Adrenal gland (tissue), 12 donors: ENCODE results near the gene PKP3. TPM values are rescaled to one million over a fixed set of nuclear protein-coding genes. Genes with fewer than 3 reads are reported as not detected.

ENCODE experiments used
- DNase-seq, 7 donors: peaks; one replicate each; pipeline ENCODE4 v3.0.0-alpha.2; 2019 to 2020
- H3K27ac ChIP-seq, 5 donors: fragments of 200-600 bp; sonication (generic) in 4 of 5; 1 replicate in 3 of 5; 2 replicates in 2 of 5; pipeline versions ENCODE4 v1.5.1 to v1.8.0; 2016 to 2020; ENCODE audit warnings: mild to moderate bottlenecking in 1 of 5
- H3K27me3 ChIP-seq: fragments of 200-600 bp; 2 replicates; pipeline ENCODE4 v1.8.0; 2021
- H3K36me3 ChIP-seq, 2 donors: fragments of 200-600 bp; replicated peaks in 1 of 2; 1 replicate in 1 of 2; 2 replicates in 1 of 2; pipeline versions ENCODE4 v1.5.1 to v1.8.0; 2018 to 2022
- H3K4me1 ChIP-seq, 2 donors: fragments of 200-600 bp; replicated peaks in 1 of 2; 1 replicate in 1 of 2; 2 replicates in 1 of 2; pipeline versions ENCODE4 v1.5.1 to v1.8.0; 2018 to 2021
- H3K4me3 ChIP-seq, 4 donors: fragments of 200-600 bp; sonication (generic) in 3 of 4; one replicate each; pipeline ENCODE4 v1.5.1; 2016 to 2018
- H3K9me3 ChIP-seq, 3 donors: fragments of 200-600 bp; sonication (generic) in 1 of 3; replicated peaks in 1 of 3; 1 replicate in 2 of 3; 2 replicates in 1 of 3; pipeline versions ENCODE4 v1.5.1 to v1.8.0; 2016 to 2021
- POLR2A ChIP-seq, 2 donors: fragments of 450-650 bp; IDR thresholded peaks; one replicate each; pipeline ENCODE4 v1.6.1; 2017; ENCODE audit warnings: antibody characterized with exemption in 2 of 2, mild to moderate bottlenecking in 2 of 2, moderate library complexity in 1 of 2
- WGBS, 4 donors: extraction: QIAGEN DNeasy Blood & Tissue Kit in 2 of 4; methylation state at CpG; one replicate each; pipeline versions ENCODE4 v1.1.5 to v1.1.7; 2013 to 2017; 5-methylcytosine and 5-hydroxymethylcytosine counted together
- intact Hi-C, 2 donors: fragments of 100-400 bp; cut with DNase I; formaldehyde crosslinking; loops; one replicate each; pipeline versions ENCODE4 v1.14.1 to v1.15.0; 2022 to 2023
- polyA plus RNA-seq, 3 donors: library from polyadenylated mRNA; stranded (reverse); fragments of 200-250 nt in 2 of 3; fragments of 350-450 nt in 1 of 3; fragmentation: Illumina TruSeq in 1 of 3; extraction: RNeasy Lipid Tissue Mini Kit (QIAGEN cat#74804) in 1 of 3; gene quantifications; one replicate each; pipeline ENCODE4 v1.2.3, GENCODE V29; 2013 to 2014
- total RNA-seq, 9 donors: library from RNA; depleted of rRNA in 4 of 9; stranded (reverse); fragments of >200 nt in 4 of 9; fragments of 120-200 nt in 1 of 9; fragmentation: NEBNext Ultra II Directional in 1 of 9; extraction: Animal tissue kit (Norgen Biotek cat#: 25700) in 1 of 9; gene quantifications; one replicate each; pipeline versions ENCODE4 v1.1.0 to v1.2.4, GENCODE V29; 2013 to 2023
- TF ChIP-seq, protein P1 (sequence below), 6 experiments: fragments of 450-650 bp in 4 of 6; fragments of 200-600 bp in 2 of 6; sonication (generic) in 1 of 6; IDR thresholded peaks; 1 replicate in 5 of 6; 2 replicates in 1 of 6; pipeline versions ENCODE4 v1.5.1 to v1.8.0; 2016 to 2021; ENCODE audit warnings: antibody characterized with exemption in 6 of 6, mild to moderate bottlenecking in 2 of 6, moderate library complexity in 1 of 6
- donor health status: healthy with polysubstance abuse.
- donor health status: Bipolar disorder and iron deficiency.
- donor health status: DM: yes; HTN: yes; CAD: no.
- donor health status: DM: no; HTN: no; CAD: no.
- donor health status: DM: no; HTN: no; CAD: no.
- donor health status: DM: yes; HTN: yes; CAD: no.

The PKP3 gene
- total and polyA plus RNA-seq, 12 donors: 0.37 to 0.65 (median 0.55) TPM; not detected in 8

GRCh38 chr11:371051-371450, 23.0 kb upstream of the PKP3 start:
- TF ChIP-seq POLR2A (IDR thresholded peaks at IDR 0.05): no peak
- TF ChIP-seq, protein P1, sequence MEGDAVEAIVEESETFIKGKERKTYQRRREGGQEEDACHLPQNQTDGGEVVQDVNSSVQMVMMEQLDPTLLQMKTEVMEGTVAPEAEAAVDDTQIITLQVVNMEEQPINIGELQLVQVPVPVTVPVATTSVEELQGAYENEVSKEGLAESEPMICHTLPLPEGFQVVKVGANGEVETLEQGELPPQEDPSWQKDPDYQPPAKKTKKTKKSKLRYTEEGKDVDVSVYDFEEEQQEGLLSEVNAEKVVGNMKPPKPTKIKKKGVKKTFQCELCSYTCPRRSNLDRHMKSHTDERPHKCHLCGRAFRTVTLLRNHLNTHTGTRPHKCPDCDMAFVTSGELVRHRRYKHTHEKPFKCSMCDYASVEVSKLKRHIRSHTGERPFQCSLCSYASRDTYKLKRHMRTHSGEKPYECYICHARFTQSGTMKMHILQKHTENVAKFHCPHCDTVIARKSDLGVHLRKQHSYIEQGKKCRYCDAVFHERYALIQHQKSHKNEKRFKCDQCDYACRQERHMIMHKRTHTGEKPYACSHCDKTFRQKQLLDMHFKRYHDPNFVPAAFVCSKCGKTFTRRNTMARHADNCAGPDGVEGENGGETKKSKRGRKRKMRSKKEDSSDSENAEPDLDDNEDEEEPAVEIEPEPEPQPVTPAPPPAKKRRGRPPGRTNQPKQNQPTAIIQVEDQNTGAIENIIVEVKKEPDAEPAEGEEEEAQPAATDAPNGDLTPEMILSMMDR (IDR thresholded peaks at IDR 0.05): no peak
- Histone ChIP-seq H3K27me3 (peaks cover 20% of the 10 kb centered on the region), H3K4me1 (no peaks in the 10 kb centered on the region), H3K9me3 (no peaks in the 10 kb centered on the region), H3K4me3 (no peak overlapping the region), H3K27ac (no peak overlapping the region), H3K36me3 (no peaks in the 10 kb centered on the region)
- WGBS, 4 donors: 82 to 92% (median 87%) methylated on average over 5 of the region's 5 CpGs; no CpG with 5 or more reads in 1 of the 4 donors
- DNase-seq: no peak
- intact Hi-C loops: no loop called here

DNA sequence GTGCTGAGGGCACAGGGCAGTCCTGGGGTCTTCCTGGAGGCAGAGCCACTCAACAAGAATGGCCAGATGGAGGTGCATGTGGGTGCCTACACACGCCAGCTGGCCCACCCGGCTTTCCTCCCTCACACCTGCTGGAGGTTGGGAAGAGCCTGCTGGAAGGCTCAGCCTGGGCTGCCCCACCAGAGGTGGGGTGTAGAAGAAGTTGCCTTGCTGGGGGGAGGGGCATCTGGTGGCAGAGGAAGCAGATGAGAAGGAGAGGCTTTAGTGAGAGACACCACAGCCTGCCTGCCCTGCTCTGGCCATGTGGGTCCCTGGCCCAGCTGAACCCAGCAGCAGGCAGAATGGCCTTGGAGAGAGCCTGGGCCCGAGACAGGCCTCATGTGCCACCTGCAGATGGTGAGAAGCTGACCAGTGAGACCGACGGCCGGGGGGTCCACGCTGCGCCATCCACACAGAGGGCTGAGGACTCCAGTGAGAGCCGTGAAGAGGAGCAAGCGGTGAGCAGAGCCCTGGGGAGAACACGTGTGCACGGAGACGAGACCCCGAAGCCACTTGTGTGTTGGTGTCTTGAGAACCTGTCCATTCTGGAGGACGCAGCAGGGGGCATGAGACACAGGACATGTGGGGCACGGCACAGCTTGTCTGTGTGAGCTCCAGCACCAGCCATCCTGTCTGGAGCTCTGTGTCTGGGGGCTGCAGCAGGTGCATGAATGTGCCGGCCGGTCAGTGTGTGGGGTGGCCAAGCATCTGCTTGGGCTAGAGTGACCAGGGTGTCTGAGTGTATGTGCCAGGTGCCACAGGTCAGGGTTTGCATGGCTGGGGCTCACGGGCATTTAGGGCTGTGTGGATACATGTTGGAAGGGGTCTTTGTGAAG, 22.1 kb upstream of the PKP3 start:
- Histone ChIP-seq H3K9me3 (no peaks in the 10 kb centered on the region), H3K4me1 (no peaks in the 10 kb centered on the region), H3K27me3 (peaks cover 14% of the 10 kb centered on the region), H3K27ac (no peak overlapping the region), H3K36me3 (no peaks in the 10 kb centered on the region), H3K4me3 (no peak overlapping the region)
- no peak for TF ChIP-seq POLR2A (IDR thresholded peaks at IDR 0.05)
- TF ChIP-seq, protein P1 (IDR thresholded peaks at IDR 0.05): no peak
- no peak for DNase-seq
- intact Hi-C loops: no loop called here
- WGBS, 4 donors: 81 to 87% (median 86%) methylated on average over 14 to 19 of the region's 19 CpGs

DNA sequence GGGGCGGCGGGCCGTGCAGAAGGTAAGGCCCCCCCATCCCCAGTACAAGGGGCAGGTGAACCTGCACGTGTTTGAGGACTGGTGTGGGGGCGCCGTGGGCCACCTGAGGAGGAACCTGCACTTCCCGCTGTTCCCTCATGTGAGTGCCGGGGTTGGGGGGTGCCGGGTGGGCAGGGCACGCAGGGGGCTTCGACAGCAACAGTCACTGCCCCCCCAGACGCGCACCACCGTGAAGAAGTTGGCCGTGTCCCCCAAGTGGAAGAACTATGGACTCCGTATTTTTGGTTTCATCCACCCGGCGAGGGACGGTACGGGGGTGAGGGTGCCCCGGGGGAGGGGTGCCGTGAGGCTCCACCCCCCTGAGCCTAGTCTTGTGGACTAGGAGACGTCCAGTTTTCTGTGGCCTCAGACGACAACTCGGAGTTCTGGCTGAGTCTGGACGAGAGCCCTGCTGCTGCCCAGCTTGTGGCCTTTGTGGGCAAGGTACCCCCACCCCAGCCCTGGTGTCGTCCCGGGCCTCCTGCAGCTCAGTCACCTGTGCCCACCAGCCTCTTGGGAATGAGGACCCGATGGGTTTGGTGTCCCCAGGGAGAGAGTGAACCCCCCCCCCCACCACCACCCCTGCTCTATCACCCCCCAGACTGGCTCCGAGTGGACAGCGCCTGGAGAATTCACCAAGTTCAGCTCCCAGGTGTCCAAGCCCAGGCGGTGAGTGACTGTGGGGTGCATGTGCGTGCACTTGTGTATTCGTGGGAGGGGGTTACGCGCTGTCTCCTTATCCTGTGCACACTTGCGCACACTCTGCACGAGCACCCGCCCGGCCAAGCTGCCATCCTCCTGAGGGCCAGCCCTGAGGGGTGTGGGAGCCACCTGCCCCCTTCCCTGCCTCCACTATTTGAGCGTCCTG, 20.9 kb upstream of the PKP3 start:
- TF ChIP-seq POLR2A (IDR thresholded peaks at IDR 0.05): no peak
- TF ChIP-seq, protein P1 (IDR thresholded peaks at IDR 0.05): no peak
- Histone ChIP-seq H3K27me3 (peaks cover 7% of the 10 kb centered on the region), H3K9me3 (no peaks in the 10 kb centered on the region), H3K4me3 (no peak overlapping the region), H3K27ac (no peak overlapping the region), H3K36me3 (no peaks in the 10 kb centered on the region), H3K4me1 (no peaks in the 10 kb centered on the region)
- DNase-seq: no peak
- intact Hi-C loops: no loop called here
- 74 to 85% (median 80%) methylated on average over 16 to 41 of the region's 41 CpGs for WGBS, 4 donors
